H1 (cell line): ENCODE measurements around the gene HIVEP3. TPM values are rescaled to one million over a fixed set of nuclear protein-coding genes. Genes with fewer than 3 reads are reported as not detected.

Experiments
- ATF3 ChIP-seq: IDR thresholded peaks from 2 replicates; pipeline ENCODE4 v1.6.1; 2011; ENCODE audit warnings: low read depth, mild to moderate bottlenecking, low read length; ENCODE audit not compliant: insufficient read depth
- CHD1 ChIP-seq: IDR thresholded peaks from 2 replicates; pipeline ENCODE4 v1.6.1; 2012; ENCODE audit warnings: low read depth, low read length, improper control_type of control experiment
- CREB1 ChIP-seq: IDR thresholded peaks from 2 replicates; pipeline ENCODE4 v1.6.1; 2012; ENCODE audit warnings: inconsistent platforms
- CTBP2 ChIP-seq: IDR thresholded peaks from 2 replicates; pipeline ENCODE4 v1.7.0; 2011; ENCODE audit warnings: borderline replicate concordance, mild to moderate bottlenecking, moderate library complexity, mixed read lengths, low read length; ENCODE audit not compliant: insufficient read depth, insufficient read length
- EGR1 ChIP-seq: IDR thresholded peaks from 2 replicates; pipeline ENCODE4 v1.6.1; 2011; ENCODE audit warnings: low read depth, low read length, borderline replicate concordance
- EZH2 ChIP-seq: fragments of 200-600 bp; sonication (generic); IDR thresholded peaks from 2 replicates; pipeline ENCODE4 v1.7.1; 2012; ENCODE audit warnings: low read depth, mild to moderate bottlenecking, moderate library complexity, low read length, inconsistent platforms; ENCODE audit not compliant: severe bottlenecking
- NANOG ChIP-seq: IDR thresholded peaks from 2 replicates; pipeline ENCODE4 v1.6.1; 2011; ENCODE audit warnings: low read length, low read depth, mild to moderate bottlenecking, inconsistent platforms; ENCODE audit not compliant: insufficient read depth, poor library complexity, severe bottlenecking
- NRF1 ChIP-seq: IDR thresholded peaks from 2 replicates; pipeline ENCODE4 v1.6.1; 2011; ENCODE audit warnings: mild to moderate bottlenecking, low read depth, low read length, improper control_type of control experiment
- POLR2A ChIP-seq, 2 experiments: IDR thresholded peaks; 1 replicate in 1 of 2; 2 replicates in 1 of 2; pipeline ENCODE4 v1.6.1; 2011; ENCODE audit warnings: low read depth in 2 of 2, low read length in 2 of 2, mild to moderate bottlenecking in 2 of 2; ENCODE audit errors: control extremely low read depth in 1 of 2
- RBBP5 ChIP-seq: IDR thresholded peaks from 2 replicates; pipeline ENCODE4 v1.7.1; 2012; ENCODE audit warnings: low read depth, mild to moderate bottlenecking, inconsistent platforms, low read length, moderate library complexity, borderline replicate concordance
- SP4 ChIP-seq: IDR thresholded peaks from 2 replicates; pipeline ENCODE4 v1.6.1; 2012; ENCODE audit warnings: low read length, inconsistent platforms
- TAF7 ChIP-seq: optimal IDR thresholded peaks from 2 replicates; pipeline ENCODE3; 2011; ENCODE audit warnings: low read depth, mild to moderate bottlenecking, inconsistent platforms, low read length, moderate library complexity, borderline replicate concordance
- TEAD4 ChIP-seq: IDR thresholded peaks from 2 replicates; pipeline ENCODE4 v1.6.1; 2012; ENCODE audit warnings: low read depth, low read length, inconsistent platforms, mixed read lengths
- polyA plus RNA-seq, 7 experiments: library from polyadenylated mRNA; depleted of rRNA in 3 of 7; stranded (reverse) in 5 of 7; unstranded in 2 of 7; fragments of >200 nt in 5 of 7; fragments of 200-250 nt in 2 of 7; gene quantifications; 1 replicate in 5 of 7; 2 replicates in 1 of 7; 4 replicates in 1 of 7; pipeline versions ENCODE4 v1.2.1 to v1.2.3, GENCODE V29; 2011 to 2013; ENCODE audit warnings: missing spikeins in 2 of 7, mixed read lengths in 2 of 7
- total RNA-seq: library from RNA; stranded (reverse); fragmentation: NEBNext Ultra II Directional; extraction: Animal tissue kit (Norgen Biotek cat#: 25700); gene quantifications from 2 replicates; pipeline ENCODE4 v1.2.1, GENCODE V29; 2021

The HIVEP3 gene
- total and polyA plus RNA-seq, 2 of the 8 experiments (the other 6 are each of a cell fraction or from before 2014, with no cell fraction given): 0.24 to 0.69 TPM

GRCh38 chr1:41516168-41517061 lies 402.3 kb downstream of the HIVEP3 start (continued):
- no peak for TF ChIP-seq ATF3
- no peak for TF ChIP-seq NRF1
- peak; percentile 36 for TF ChIP-seq TAF7
- no peak for TF ChIP-seq CHD1
- no peak for TF ChIP-seq EZH2
- peak; percentile 60 for TF ChIP-seq NANOG
- TF ChIP-seq TEAD4: no peak
- TF ChIP-seq CREB1: no peak
- TF ChIP-seq CTBP2: no peak
- no peak for TF ChIP-seq RBBP5
- TF ChIP-seq SP4: no peak
- no peak for TF ChIP-seq EGR1
- TF ChIP-seq POLR2A (IDR thresholded peaks at IDR 0.05; ENCODE audit: control extremely low read depth in 1 of 2, low read depth in 2 of 2, low read length in 2 of 2): no peak
- TF ChIP-seq, all 59 proteins: peak for 15
